RKO (cell line): ENCODE results near the gene GABRQ.

Experiments
- DNase-seq: peaks from one replicate; pipeline ENCODE4 v3.0.0-alpha.2; 2016; ENCODE audit warnings: low spot score

The GABRQ gene

GRCh38 chrX:152637649-152638442 lies at the start of gene GABRQ:
TSS of gene GABRQ (plus strand) at chrX:152637895. CDS start at chrX:152638203, 308 bp downstream.
- DNase-seq: no peak

- DNase-seq: no peak
These were observed 49.5 kb upstream of the GABRQ start for GRCh38 chrX:152588206-152588605.

GRCh38 chrX:152600853-152601633 lies 36.7 kb upstream of the GABRQ start:
- no peak for DNase-seq

- peak; percentile 10 for DNase-seq
These were observed 35.7 kb upstream of the GABRQ start for GRCh38 chrX:152601848-152602616.

- no peak for DNase-seq
These were observed 22.9 kb upstream of the GABRQ start for GRCh38 chrX:152614791-152615190.

- no peak for DNase-seq
These were observed 17.8 kb upstream of the GABRQ start for GRCh38 chrX:152619897-152620296.

- peak; percentile 36 for DNase-seq
These were observed 5.1 kb upstream of the GABRQ start for GRCh38 chrX:152632445-152633097.

GRCh38 chrX:152635941-152636340 lies 1.8 kb upstream of the GABRQ start:
- peak; percentile 74 for DNase-seq

- DNase-seq: no peak
These were observed 779 bp downstream of the GABRQ start for GRCh38 chrX:152638443-152638904.

GRCh38 chrX:152639426-152639825 lies 1.7 kb downstream of the GABRQ start:
- no peak for DNase-seq

- DNase-seq: peak; percentile 22
These were observed 2.5 kb downstream of the GABRQ start for GRCh38 chrX:152640034-152640818.

GRCh38 chrX:152641256-152641875 lies 3.7 kb downstream of the GABRQ start:
- DNase-seq: no peak

GRCh38 chrX:152641996-152642395 lies 4.3 kb downstream of the GABRQ start:
- DNase-seq: no peak

- no peak for DNase-seq
These were observed 5.4 kb downstream of the GABRQ start for GRCh38 chrX:152642931-152643564.

- no peak for DNase-seq
These were observed 9.3 kb downstream of the GABRQ start for GRCh38 chrX:152646961-152647360.

GRCh38 chrX:152647978-152648377 lies 10.3 kb downstream of the GABRQ start:
- no peak for DNase-seq

GRCh38 chrX:152652060-152652459 lies 14.4 kb downstream of the GABRQ start:
- DNase-seq: no peak

GRCh38 chrX:152652467-152652866 lies 14.8 kb downstream of the GABRQ start:
- DNase-seq: no peak

- no peak for DNase-seq
These were observed 18.4 kb downstream of the GABRQ start for GRCh38 chrX:152656087-152656486.

GRCh38 chrX:152656890-152657289 lies 19.2 kb downstream of the GABRQ start:
- no peak for DNase-seq
